LNCaP clone FGC (cell line): Measurements from ENCODE around the gene RAB40C.

ENCODE experiments used
- DNase-seq: peaks from one replicate; pipeline ENCODE4 v3.0.0-alpha.2; 2011; ENCODE audit warnings: low read depth
- H3K4me3 ChIP-seq: 2 replicates; pipeline ENCODE4 v1.5.1; 2011; ENCODE audit warnings: mild to moderate bottlenecking, low read depth, low read length, control low read depth
- TF ChIP-seq, protein P1 (sequence below): IDR thresholded peaks from 2 replicates; pipeline ENCODE4 v1.5.1; 2012; ENCODE audit warnings: mild to moderate bottlenecking; ENCODE audit not compliant: control insufficient read depth, insufficient read depth; ENCODE audit errors: extremely low read depth

The RAB40C gene

GRCh38 chr16:589658-590187, at the start of gene RAB40C:
TSS of gene RAB40C (plus strand) at chr16:590066. CDS start at chr16:590292, 226 bp downstream.
- DNase-seq = peak; percentile 92
- H3K4me3 ChIP-seq = peak within 1 kb of the TSS; percentile 89
- TF ChIP-seq, protein P1, sequence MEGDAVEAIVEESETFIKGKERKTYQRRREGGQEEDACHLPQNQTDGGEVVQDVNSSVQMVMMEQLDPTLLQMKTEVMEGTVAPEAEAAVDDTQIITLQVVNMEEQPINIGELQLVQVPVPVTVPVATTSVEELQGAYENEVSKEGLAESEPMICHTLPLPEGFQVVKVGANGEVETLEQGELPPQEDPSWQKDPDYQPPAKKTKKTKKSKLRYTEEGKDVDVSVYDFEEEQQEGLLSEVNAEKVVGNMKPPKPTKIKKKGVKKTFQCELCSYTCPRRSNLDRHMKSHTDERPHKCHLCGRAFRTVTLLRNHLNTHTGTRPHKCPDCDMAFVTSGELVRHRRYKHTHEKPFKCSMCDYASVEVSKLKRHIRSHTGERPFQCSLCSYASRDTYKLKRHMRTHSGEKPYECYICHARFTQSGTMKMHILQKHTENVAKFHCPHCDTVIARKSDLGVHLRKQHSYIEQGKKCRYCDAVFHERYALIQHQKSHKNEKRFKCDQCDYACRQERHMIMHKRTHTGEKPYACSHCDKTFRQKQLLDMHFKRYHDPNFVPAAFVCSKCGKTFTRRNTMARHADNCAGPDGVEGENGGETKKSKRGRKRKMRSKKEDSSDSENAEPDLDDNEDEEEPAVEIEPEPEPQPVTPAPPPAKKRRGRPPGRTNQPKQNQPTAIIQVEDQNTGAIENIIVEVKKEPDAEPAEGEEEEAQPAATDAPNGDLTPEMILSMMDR = peak; percentile 23; the same call in 1 of the 2 replicates

- TF ChIP-seq, protein P1 = no peak
- no peak for DNase-seq
- no peak overlapping the region for H3K4me3 ChIP-seq
Measured at GRCh38 chr16:540645-541340, 49.1 kb upstream of the RAB40C start.

DNA sequence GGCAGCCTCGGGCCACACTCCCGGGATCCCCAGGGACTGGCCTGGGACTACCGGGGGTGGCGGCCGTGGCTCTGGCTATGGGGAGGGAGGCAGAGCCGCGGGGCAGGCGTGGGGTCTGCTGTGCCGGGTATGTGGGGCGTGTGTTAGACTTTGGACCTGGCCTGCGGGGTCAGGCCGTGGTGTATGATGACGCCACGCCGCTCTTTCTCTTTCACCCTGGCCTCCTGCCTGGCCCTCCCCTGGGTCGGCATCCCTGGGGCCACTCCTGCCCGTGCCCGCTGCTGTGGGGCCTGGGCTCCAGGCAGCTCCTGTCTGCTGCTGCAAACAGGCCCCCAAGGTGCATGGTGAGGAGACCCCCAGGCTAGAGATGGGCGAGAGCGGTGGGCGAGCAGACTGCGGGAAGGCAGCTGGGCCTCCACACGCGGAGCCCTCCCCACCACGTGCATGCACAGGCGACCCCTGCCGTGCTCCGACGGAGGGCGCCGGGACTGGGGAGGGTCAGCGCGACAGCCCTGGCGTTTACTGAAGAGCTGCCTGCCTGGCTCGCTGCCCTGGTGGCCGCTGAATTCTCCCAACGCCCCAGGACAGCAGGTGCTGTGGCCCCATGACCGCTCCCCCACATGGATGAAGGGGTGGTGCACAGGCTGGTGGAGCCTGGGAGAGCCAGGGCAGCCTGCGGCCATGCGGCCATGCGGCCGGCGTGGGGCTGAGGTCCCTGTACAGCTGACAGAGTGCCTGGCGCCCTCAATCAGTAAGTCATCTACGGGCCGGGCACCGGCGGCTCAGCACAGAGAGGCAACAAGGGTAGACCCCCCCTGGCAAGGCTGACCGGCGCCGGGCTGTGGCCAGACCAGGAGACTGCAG, 46.3 kb upstream of the RAB40C start:
- no peak overlapping the region for H3K4me3 ChIP-seq
- DNase-seq = no peak
- TF ChIP-seq, protein P1 = no peak

DNA sequence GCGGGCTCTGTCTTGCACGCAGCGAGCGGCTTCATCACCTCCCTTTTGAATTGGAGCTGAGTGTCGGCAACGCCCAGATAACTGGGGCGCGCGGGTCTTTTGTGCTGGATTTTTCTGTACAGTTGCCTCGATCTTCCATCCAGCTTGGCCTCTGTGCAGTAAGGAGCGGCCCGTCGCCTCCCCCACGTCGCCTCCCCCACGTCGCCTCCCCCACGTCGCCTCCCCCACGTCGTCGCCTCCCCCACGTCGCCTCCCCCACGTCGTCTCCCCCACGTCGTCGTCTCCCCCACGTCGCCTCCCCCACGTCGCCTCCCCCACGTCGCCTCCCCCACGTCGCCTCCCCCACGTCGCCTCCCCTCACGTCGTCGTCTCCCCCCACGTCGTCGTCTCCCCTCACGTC, 45.3 kb upstream of the RAB40C start:
- TF ChIP-seq, protein P1 = no peak
- no peak overlapping the region for H3K4me3 ChIP-seq
- no peak for DNase-seq

DNA sequence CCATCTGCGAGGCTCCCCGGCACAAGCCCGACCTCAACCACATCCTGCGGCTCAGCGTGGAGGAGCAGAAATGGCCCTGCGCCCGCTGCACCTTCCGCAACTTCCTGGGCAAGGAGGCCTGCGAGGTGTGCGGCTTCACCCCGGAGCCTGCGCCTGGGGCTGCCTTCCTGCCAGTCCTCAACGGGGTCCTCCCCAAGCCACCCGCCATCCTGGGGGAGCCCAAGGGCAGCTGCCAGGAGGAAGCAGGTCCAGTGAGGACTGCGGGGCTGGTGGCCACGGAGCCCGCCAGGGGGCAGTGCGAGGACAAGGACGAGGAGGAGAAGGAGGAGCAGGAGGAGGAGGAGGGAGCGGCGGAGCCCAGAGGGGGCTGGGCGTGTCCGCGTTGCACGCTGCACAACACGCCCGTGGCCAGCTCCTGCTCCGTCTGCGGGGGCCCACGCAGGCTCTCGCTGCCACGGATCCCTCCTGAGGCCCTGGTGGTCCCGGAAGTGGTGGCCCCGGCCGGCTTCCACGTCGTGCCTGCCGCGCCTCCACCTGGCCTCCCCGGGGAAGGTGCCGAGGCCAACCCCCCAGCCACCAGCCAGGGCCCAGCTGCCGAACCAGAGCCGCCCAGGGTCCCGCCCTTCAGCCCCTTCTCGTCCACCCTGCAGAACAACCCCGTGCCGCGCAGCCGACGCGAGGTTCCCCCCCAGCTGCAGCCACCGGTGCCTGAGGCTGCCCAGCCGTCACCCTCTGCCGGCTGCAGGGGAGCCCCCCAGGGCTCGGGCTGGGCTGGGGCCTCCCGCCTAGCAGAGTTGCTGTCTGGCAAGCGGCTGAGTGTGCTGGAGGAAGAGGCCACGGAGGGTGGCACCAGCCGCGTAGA, 42.7 kb upstream of the RAB40C start:
- H3K4me3 ChIP-seq = no peak overlapping the region
- no peak for DNase-seq
- TF ChIP-seq, protein P1 = peak; percentile 92

- no peak for DNase-seq
- TF ChIP-seq, protein P1 = no peak
- H3K4me3 ChIP-seq = no peak overlapping the region
Measured at GRCh38 chr16:548586-548985, 41.3 kb upstream of the RAB40C start.
